H1 (cell line): ENCODE results near the gene ZNF148. TPM values are rescaled to one million over a fixed set of nuclear protein-coding genes. Genes with fewer than 3 reads are reported as not detected.

ENCODE experiments used
- CTCF ChIA-PET: fragments of 300-600 bp; sonication (Branson Sonifier 250); formaldehyde crosslinking; loops from one replicate; lab custom pipeline; 2021; ENCODE audit not compliant: partially characterized antibody; lab: Charles Lee
- POLR2A ChIA-PET: fragments of 300-600 bp; sonication (Branson Sonifier 250); formaldehyde crosslinking; loops from one replicate; lab custom pipeline; 2021; ENCODE audit warnings: inconsistent platforms; ENCODE audit not compliant: partially characterized antibody; lab: Charles Lee
- DNase-seq, 2 experiments: peaks; one replicate each; pipeline versions ENCODE4 v3.0.0 to v3.0.0-alpha.2; 2010 to 2022; ENCODE audit warnings: low spot score in 2 of 2, low read depth in 1 of 2, mixed read lengths in 1 of 2
- FAIRE-seq: peaks from 2 replicates; lab custom pipeline; 2011; peaks lifted over from hg19 to GRCh38; lab: Jason Lieb, UNC
- H2AFZ ChIP-seq: 2 replicates; pipeline ENCODE4 v1.8.1; 2012; ENCODE audit warnings: low read length, inconsistent platforms
- H2AK5ac ChIP-seq: 2 replicates; pipeline ENCODE4 v1.6.1; 2013; ENCODE audit warnings: low read depth, low read length
- H2BK120ac ChIP-seq: replicated peaks from 2 replicates; pipeline ENCODE3; 2013; ENCODE audit warnings: low read depth, low read length, inconsistent platforms
- H2BK12ac ChIP-seq: 2 replicates; pipeline ENCODE4 v1.6.1; 2013; ENCODE audit warnings: low read depth, low read length
- H2BK15ac ChIP-seq: 2 replicates; pipeline ENCODE4 v1.6.1; 2013; ENCODE audit warnings: low read length
- H2BK20ac ChIP-seq: 2 replicates; pipeline ENCODE4 v1.6.1; 2013; ENCODE audit warnings: low read length
- H2BK5ac ChIP-seq: 2 replicates; pipeline ENCODE4 v1.6.1; 2013; ENCODE audit warnings: low read depth, low read length
- H3K14ac ChIP-seq: 2 replicates; pipeline ENCODE4 v1.6.1; 2013; ENCODE audit warnings: inconsistent platforms; ENCODE audit not compliant: insufficient read length
- H3K18ac ChIP-seq: 2 replicates; pipeline ENCODE4 v1.6.1; 2013; ENCODE audit warnings: low read length; ENCODE audit errors: extremely low read depth
- H3K23ac ChIP-seq: 2 replicates; pipeline ENCODE4 v1.6.1; 2013; ENCODE audit warnings: inconsistent platforms; ENCODE audit not compliant: insufficient read length
- H3K23me2 ChIP-seq: 2 replicates; pipeline ENCODE4 v1.6.1; 2013; ENCODE audit warnings: low read depth, low read length
- H3K27ac ChIP-seq: 2 replicates; pipeline ENCODE4 v1.6.1; 2011; ENCODE audit warnings: low read depth, low read length, inconsistent platforms
- H3K27me3 ChIP-seq, 4 experiments: replicated peaks in 1 of 4; 1 replicate in 1 of 4; 2 replicates in 3 of 4; pipeline versions ENCODE4 v1.6.1 to v1.8.1; 2011 to 2013; ENCODE audit warnings: low read length in 3 of 4, mild to moderate bottlenecking in 3 of 4, inconsistent platforms in 2 of 4, mixed read lengths in 2 of 4, moderate library complexity in 1 of 4; ENCODE audit not compliant: control insufficient read depth in 3 of 4, insufficient read depth in 3 of 4; ENCODE audit errors: extremely low read depth in 1 of 4
- H3K36me3 ChIP-seq, 4 experiments: 2 replicates each; pipeline versions ENCODE4 v1.6.1 to v1.8.1; 2011 to 2013; ENCODE audit warnings: mild to moderate bottlenecking in 4 of 4, low read length in 3 of 4, moderate library complexity in 2 of 4, control low read depth in 1 of 4, inconsistent platforms in 1 of 4; ENCODE audit not compliant: insufficient read depth in 4 of 4, control insufficient read depth in 2 of 4
- H3K4ac ChIP-seq: replicated peaks from 2 replicates; pipeline ENCODE3; 2013; ENCODE audit warnings: low read length, low read depth, mixed read lengths, inconsistent platforms; ENCODE audit not compliant: insufficient read length
- H3K4me1 ChIP-seq, 4 experiments: replicated peaks in 1 of 4; 1 replicate in 1 of 4; 2 replicates in 3 of 4; pipeline versions ENCODE4 v1.6.1 to v1.8.1; 2011 to 2013; ENCODE audit warnings: low read length in 3 of 4, inconsistent platforms in 2 of 4, mixed read lengths in 1 of 4; ENCODE audit not compliant: insufficient read depth in 4 of 4, control insufficient read depth in 3 of 4
- H3K4me2 ChIP-seq, 2 experiments: 2 replicates each; pipeline versions ENCODE4 v1.6.1 to v1.8.1; 2011 to 2013; ENCODE audit warnings: low read depth in 2 of 2, low read length in 2 of 2, control low read depth in 1 of 2, inconsistent platforms in 1 of 2, mild to moderate bottlenecking in 1 of 2; ENCODE audit not compliant: insufficient read depth in 1 of 2
- H3K4me3 ChIP-seq, 4 experiments: fragments of 200-600, 300-600 bp in 1 of 4; sonication (generic), shearing (Covaris generic), sonication (Bioruptor Twin) in 1 of 4; 2 replicates each; pipeline versions ENCODE4 v1.5.1 to v1.8.1; 2011 to 2016; ENCODE audit warnings: low read length in 4 of 4, low read depth in 3 of 4, control low read depth in 2 of 4, inconsistent platforms in 2 of 4, mild to moderate bottlenecking in 2 of 4, mixed read lengths in 1 of 4, moderate library complexity in 1 of 4; ENCODE audit not compliant: insufficient read depth in 2 of 4; ENCODE audit errors: extremely low read depth in 1 of 4
- H3K56ac ChIP-seq: replicated peaks from 2 replicates; pipeline ENCODE3; 2013; ENCODE audit warnings: low read depth, mild to moderate bottlenecking, mixed read lengths, low read length, inconsistent platforms; ENCODE audit not compliant: insufficient read length
- H3K79me1 ChIP-seq: 2 replicates; pipeline ENCODE4 v1.6.1; 2013; ENCODE audit warnings: low read depth, low read length, control low read depth
- H3K79me2 ChIP-seq, 2 experiments: 2 replicates each; pipeline versions ENCODE4 v1.6.1 to v1.8.1; 2012 to 2013; ENCODE audit warnings: low read length in 2 of 2, mild to moderate bottlenecking in 2 of 2, inconsistent platforms in 1 of 2; ENCODE audit not compliant: insufficient read depth in 2 of 2, control insufficient read depth in 1 of 2
- H3K9ac ChIP-seq, 4 experiments: replicated peaks in 1 of 4; 1 replicate in 1 of 4; 2 replicates in 3 of 4; pipeline versions ENCODE4 v1.6.1 to v1.8.1; 2011 to 2013; ENCODE audit warnings: low read depth in 3 of 4, low read length in 3 of 4, control low read depth in 2 of 4, mild to moderate bottlenecking in 2 of 4, moderate library complexity in 2 of 4, inconsistent platforms in 1 of 4; ENCODE audit errors: extremely low read depth in 1 of 4
- H3K9me3 ChIP-seq, 2 experiments: 2 replicates each; pipeline versions ENCODE4 v1.6.1 to v1.8.1; 2012 to 2013; ENCODE audit warnings: mild to moderate bottlenecking in 2 of 2, moderate library complexity in 2 of 2, control low read depth in 1 of 2, inconsistent platforms in 1 of 2, low read depth in 1 of 2, low read length in 1 of 2, mixed read lengths in 1 of 2; ENCODE audit not compliant: insufficient read depth in 2 of 2
- H4K20me1 ChIP-seq, 2 experiments: replicated peaks in 1 of 2; 2 replicates each; pipeline versions ENCODE3 to v1.8.1; 2011 to 2013; ENCODE audit warnings: inconsistent platforms in 2 of 2, low read length in 2 of 2, mild to moderate bottlenecking in 1 of 2; ENCODE audit not compliant: insufficient read depth in 2 of 2, control insufficient read depth in 1 of 2
- H4K5ac ChIP-seq: 2 replicates; pipeline ENCODE4 v1.6.1; 2013; ENCODE audit warnings: low read length, low read depth, mixed read lengths, inconsistent platforms; ENCODE audit not compliant: insufficient read length
- H4K8ac ChIP-seq: 2 replicates; pipeline ENCODE4 v1.8.0; 2013; ENCODE audit warnings: mild to moderate bottlenecking, moderate library complexity, low read length, inconsistent platforms; ENCODE audit not compliant: insufficient read depth; ENCODE audit errors: extremely low read depth
- H4K91ac ChIP-seq: replicated peaks from 2 replicates; pipeline ENCODE3; 2013; ENCODE audit warnings: low read length, mixed read lengths, inconsistent platforms; ENCODE audit not compliant: insufficient read length
- RXRA ChIP-seq: IDR thresholded peaks from 2 replicates; pipeline ENCODE4 v1.6.1; 2011; ENCODE audit warnings: low read depth, mild to moderate bottlenecking, low read length, moderate library complexity; ENCODE audit not compliant: insufficient read depth
- SP1 ChIP-seq: IDR thresholded peaks from 2 replicates; pipeline ENCODE4 v1.6.1; 2011; ENCODE audit warnings: low read depth, low read length
- whole genome bisulfite sequencing, 2 experiments: shearing (Covaris generic) in 1 of 2; methylation state at CpG; one replicate each; pipeline versions ENCODE4 v1.1.6 to v1.1.7; 2013 to 2015; ENCODE audit warnings: low lambda C conversion rate in 2 of 2, mixed read lengths in 2 of 2, inconsistent platforms in 1 of 2, low coverage in 1 of 2, missing lambda C conversion rate in 1 of 2; ENCODE audit not compliant: insufficient replicate concordance in 2 of 2, insufficient coverage in 1 of 2, insufficient read length in 1 of 2; ENCODE audit errors: extremely low coverage in 1 of 2, missing lambda C conversion rate in 1 of 2; 5-methylcytosine and 5-hydroxymethylcytosine counted together
- polyA plus RNA-seq, 7 experiments: library from polyadenylated mRNA; depleted of rRNA in 3 of 7; stranded (reverse) in 5 of 7; unstranded in 2 of 7; fragments of >200 nt in 5 of 7; fragments of 200-250 nt in 2 of 7; gene quantifications; 1 replicate in 5 of 7; 2 replicates in 1 of 7; 4 replicates in 1 of 7; pipeline versions ENCODE4 v1.2.1 to v1.2.3, GENCODE V29; 2011 to 2013; ENCODE audit warnings: missing spikeins in 2 of 7, mixed read lengths in 2 of 7
- total RNA-seq: library from RNA; stranded (reverse); fragmentation: NEBNext Ultra II Directional; extraction: Animal tissue kit (Norgen Biotek cat#: 25700); gene quantifications from 2 replicates; pipeline ENCODE4 v1.2.1, GENCODE V29; 2021

The ZNF148 gene
- total and polyA plus RNA-seq, 2 of the 8 experiments (the other 6 are each of a cell fraction or from before 2014, with no cell fraction given) = 3.7 to 22.6 TPM

DNA sequence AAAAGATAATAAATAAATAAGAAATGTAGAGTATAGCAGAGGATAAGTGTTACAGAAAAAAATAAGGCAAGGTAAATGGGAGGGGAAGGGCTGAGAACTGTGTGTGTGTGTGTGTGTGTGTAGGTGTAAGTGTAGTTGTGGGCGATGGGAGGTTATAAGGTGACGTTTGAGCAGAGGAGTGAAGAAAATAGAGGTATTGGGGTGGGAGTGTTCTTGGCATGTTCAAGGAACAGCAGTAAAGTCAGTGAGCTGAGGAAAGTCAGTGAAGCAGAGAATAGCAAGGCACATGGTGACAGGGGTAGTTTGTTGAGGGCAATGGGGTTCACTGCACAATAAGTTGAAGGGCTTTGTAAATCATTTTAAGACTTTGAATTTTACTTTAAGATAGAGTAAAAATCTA lies 30.9 kb upstream of the ZNF148 start:
- Histone ChIP-seq H2AFZ (no peak overlapping the region), H3K27ac (no peak overlapping the region), H3K4me1 (no peaks in the 10 kb centered on the region), H2BK15ac (no peak overlapping the region), H3K79me2 (no peaks in the 10 kb centered on the region), H4K91ac (no peak overlapping the region), H3K27me3 (no peaks in the 10 kb centered on the region), H3K79me1 (no peaks in the 10 kb centered on the region), H2BK20ac (no peak overlapping the region), H2BK12ac (no peak overlapping the region), H4K20me1 (no peaks in the 10 kb centered on the region), H3K18ac (no peak overlapping the region), H3K4ac (no peak overlapping the region), H3K56ac (no peak overlapping the region), H3K14ac (no peak overlapping the region), H3K4me3 (no peak overlapping the region), H3K36me3 (no peaks in the 10 kb centered on the region), H4K8ac (no peak overlapping the region), H2BK120ac (no peak overlapping the region), H3K9ac (no peak overlapping the region), H3K4me2 (no peak overlapping the region), H2AK5ac (no peak overlapping the region), H3K23me2 (peaks cover 3% of the 10 kb centered on the region; the same call in 1 of the 2 replicates), H4K5ac (no peak overlapping the region), H3K23ac (no peak overlapping the region), H2BK5ac (no peak overlapping the region), H3K9me3 (no peaks in the 10 kb centered on the region)
- DNase-seq = no peak
- ChIA-PET CTCF (interaction anchor here (0.9 to 1.2 kb wide), 2 partner anchors 14 to 31 kb away, joined by 3 read pairs; no protein-coding TSS in a partner anchor), POLR2A (no interaction called here)
- no peak for FAIRE-seq
- TF ChIP-seq SP1 (no peak), RXRA (no peak)
- 88 to 100% methylated on average over 2 of the region's 2 CpGs for WGBS, 2 experiments
